K562 (cell line): ENCODE measurements around the gene MYO1E. TPM values are rescaled to one million over a fixed set of nuclear protein-coding genes. Genes with fewer than 3 reads are reported as not detected.

Experiments used
- ATAC-seq: fragments of 200-7000 bp; cut with Tn5 transposase; 3 replicates; pipeline ENCODE4 v1.9.1; 2020; ENCODE audit warnings: moderate library complexity
- BruUV-seq: library from RNA; stranded (reverse); fragments of 400-500 nt; replicated peaks from 2 replicates; lab custom pipeline; 2021; lab: Mats Ljungman, UMichigan
- CTCF ChIA-PET: fragments of 300-600 bp; formaldehyde crosslinking; extraction: SDS; loops from one replicate; lab custom pipeline; 2021; ENCODE audit warnings: low intra/inter-chr PET ratio; lab: Yijun Ruan, JAX
- POLR2A ChIA-PET: fragments of 300-600, 350-650 bp; sonication (Branson Sonifier 250); formaldehyde crosslinking; extraction: SDS; loops from one replicate; lab custom pipeline; 2021; ENCODE audit warnings: antibody characterized with exemption, inconsistent platforms; lab: Yijun Ruan, JAX
- DNase-seq, 4 experiments: peaks; one replicate each; pipeline versions ENCODE4 v3.0.0 to v3.0.0-alpha.2; 2011 to 2018; ENCODE audit warnings: low spot score in 3 of 4, mixed read lengths in 3 of 4; ENCODE audit errors: extremely low read depth in 1 of 4
- FAIRE-seq: peaks from 2 replicates; lab custom pipeline; 2011; peaks lifted over from hg19 to GRCh38; lab: Jason Lieb, UNC
- H2AFZ ChIP-seq: 2 replicates; pipeline ENCODE4 v1.6.0; 2011; ENCODE audit warnings: low read depth, low read length, control low read depth, inconsistent platforms
- H3K27ac ChIP-seq: fragments of 200-600 bp; 3 replicates; pipeline ENCODE4 v1.8.0; 2011; ENCODE audit warnings: low read depth, mild to moderate bottlenecking, control low read depth, inconsistent platforms, low read length, moderate library complexity, mixed read lengths; ENCODE audit errors: extremely low read depth
- H3K27me3 ChIP-seq, 2 experiments: fragments of 300-600 bp in 1 of 2; 2 replicates in 1 of 2; 3 replicates in 1 of 2; pipeline versions ENCODE4 v1.6.0 to v1.8.0; 2011; ENCODE audit warnings: inconsistent platforms in 2 of 2, low read length in 2 of 2, mild to moderate bottlenecking in 1 of 2, mixed read lengths in 1 of 2, moderate library complexity in 1 of 2; ENCODE audit not compliant: control insufficient read depth in 2 of 2, insufficient read depth in 2 of 2
- H3K36me3 ChIP-seq: fragments of 300-600 bp; 3 replicates; pipeline ENCODE4 v1.8.0; 2011; ENCODE audit warnings: mild to moderate bottlenecking, low read length, inconsistent platforms; ENCODE audit not compliant: control insufficient read depth, insufficient read depth
- H3K4me1 ChIP-seq, 2 experiments: fragments of 200-600 bp in 1 of 2; replicated peaks in 1 of 2; 2 replicates in 1 of 2; 3 replicates in 1 of 2; pipeline versions ENCODE4 v1.5.1 to v1.8.0; 2011; ENCODE audit warnings: inconsistent platforms in 2 of 2, low read length in 2 of 2, mild to moderate bottlenecking in 1 of 2, mixed read lengths in 1 of 2, moderate library complexity in 1 of 2; ENCODE audit not compliant: control insufficient read depth in 2 of 2, insufficient read depth in 2 of 2
- H3K4me2 ChIP-seq: 2 replicates; pipeline ENCODE4 v1.6.1; 2011; ENCODE audit warnings: low read length, control low read depth, inconsistent platforms, mixed read lengths; ENCODE audit not compliant: insufficient read depth
- H3K4me3 ChIP-seq: fragments of 200-600 bp; sonication (generic), shearing (Covaris generic); 2 replicates; pipeline ENCODE4 v1.5.1; 2016; ENCODE audit warnings: control low read depth, inconsistent platforms
- H3K79me2 ChIP-seq: fragments of 200-600 bp; 3 replicates; pipeline ENCODE4 v1.8.0; 2011; ENCODE audit warnings: low read length, inconsistent platforms; ENCODE audit not compliant: control insufficient read depth, insufficient read depth
- H3K9ac ChIP-seq, 2 experiments: 2 replicates each; pipeline versions ENCODE4 v1.6.0 to v1.6.1; 2011; ENCODE audit warnings: low read depth in 2 of 2, low read length in 2 of 2, control low read depth in 1 of 2, inconsistent platforms in 1 of 2, mild to moderate bottlenecking in 1 of 2, mixed read lengths in 1 of 2; ENCODE audit not compliant: insufficient read depth in 1 of 2
- H3K9me1 ChIP-seq: one replicate; pipeline ENCODE4 v1.6.0; 2011; ENCODE audit warnings: inconsistent platforms, mild to moderate bottlenecking, low read length, moderate library complexity; ENCODE audit not compliant: control insufficient read depth, insufficient read depth
- H3K9me3 ChIP-seq: replicated peaks from 2 replicates; pipeline ENCODE4 v1.5.1; 2011; ENCODE audit warnings: low read depth, low read length, inconsistent platforms; ENCODE audit not compliant: control insufficient read depth, insufficient read depth
- H4K20me1 ChIP-seq: replicated peaks from 2 replicates; pipeline ENCODE4 v1.6.1; 2011; ENCODE audit warnings: low read length, inconsistent platforms, mixed read lengths; ENCODE audit not compliant: control insufficient read depth, insufficient read depth
- MLX ChIP-seq, 2 experiments: fragments of 450-650 bp in 1 of 2; sonication (generic) in 1 of 2; formaldehyde crosslinking; conservative IDR thresholded peaks; 2 replicates each; pipeline versions ENCODE4 v1.4.0 to v1.8.1; 2020 to 2022; ENCODE audit warnings: mild to moderate bottlenecking in 1 of 2, missing genetic modification reagents in 1 of 2
- MYBL2 ChIP-seq, 2 experiments: fragments of 450-650 bp in 1 of 2; sonication (generic) in 1 of 2; formaldehyde crosslinking in 1 of 2; IDR thresholded peaks; 2 replicates each; pipeline versions ENCODE4 v1.6.1 to v1.8.1; 2017 to 2022; ENCODE audit warnings: borderline replicate concordance in 1 of 2, inconsistent platforms in 1 of 2, low read depth in 1 of 2, mild to moderate bottlenecking in 1 of 2, missing genetic modification reagents in 1 of 2, moderate library complexity in 1 of 2
- NBN ChIP-seq: fragments of 450-650 bp; IDR thresholded peaks from 2 replicates; pipeline ENCODE4 v1.6.1; 2016; ENCODE audit warnings: low read depth, mild to moderate bottlenecking
- PHF20 ChIP-seq: fragments of 450-650 bp; IDR thresholded peaks from 2 replicates; pipeline ENCODE4 v1.6.1; 2018; ENCODE audit not compliant: partially characterized antibody
- PTBP1 ChIP-seq: fragments of 200-400 bp; formaldehyde crosslinking; IDR thresholded peaks from 2 replicates; pipeline ENCODE4 v1.6.1; 2017; ENCODE audit warnings: low read depth, low read length
- TEAD4 ChIP-seq, 2 experiments: sonication (generic) in 1 of 2; formaldehyde crosslinking in 1 of 2; IDR thresholded peaks; 2 replicates each; pipeline versions ENCODE4 v1.6.1 to v1.8.0; 2012 to 2022; ENCODE audit warnings: borderline replicate concordance in 1 of 2, inconsistent platforms in 1 of 2, low read length in 1 of 2, mild to moderate bottlenecking in 1 of 2, missing genetic modification reagents in 1 of 2
- THRAP3 ChIP-seq: fragments of 450-650 bp; IDR thresholded peaks from 2 replicates; pipeline ENCODE4 v1.6.1; 2016; ENCODE audit warnings: mild to moderate bottlenecking, inconsistent platforms, borderline replicate concordance
- U2AF1 ChIP-seq: fragments of 200-400 bp; formaldehyde crosslinking; optimal IDR thresholded peaks from 2 replicates; pipeline ENCODE3; 2017; ENCODE audit warnings: mild to moderate bottlenecking, low read depth, low read length, moderate library complexity
- ZFP30 ChIP-seq: fragments of 250-450 bp; sonication (Bioruptor Pico); IDR thresholded peaks from 2 replicates; pipeline ENCODE4 v1.8.0; 2022; ENCODE audit warnings: moderate library complexity, mild to moderate bottlenecking, inconsistent platforms, borderline replicate concordance
- ZNF239 ChIP-seq: fragments of 250-450 bp; sonication (Bioruptor Pico); IDR thresholded peaks from 2 replicates; pipeline ENCODE4 v1.4.0; 2020; ENCODE audit warnings: mild to moderate bottlenecking
- ZNF696 ChIP-seq: fragments of 250-450 bp; sonication (Bioruptor Pico); conservative IDR thresholded peaks from 2 replicates; pipeline ENCODE4 v1.4.0; 2020; ENCODE audit warnings: mild to moderate bottlenecking, moderate library complexity
- WGBS: fragments of 100-300 bp; shearing (Covaris generic); methylation state at CpG from one replicate; pipeline ENCODE4 v1.1.6; 2016; ENCODE audit warnings: low coverage, mixed read lengths; ENCODE audit not compliant: insufficient coverage; ENCODE audit errors: missing lambda C conversion rate; 5-methylcytosine and 5-hydroxymethylcytosine counted together
- in situ Hi-C: fragments of 300-500 bp; cut with MboI; formaldehyde crosslinking; loops from 4 replicates; pipeline ENCODE4 v1.15.0; 2018; ENCODE audit warnings: inconsistent platforms, mixed read lengths
- intact Hi-C: fragments of 100-400 bp; cut with micrococcal nuclease; formaldehyde crosslinking; loops from 2 replicates; pipeline ENCODE4 v1.14.2; 2022
- polyA plus RNA-seq, 8 experiments: library from polyadenylated mRNA; depleted of rRNA in 4 of 8; stranded (reverse) in 5 of 8; unstranded in 3 of 8; fragments of >200 nt; fragmentation: Nextera tagmentation in 2 of 8; fragmentation: Illumina TruSeq in 1 of 8; extraction: Ambion mirVana in 2 of 8; extraction: Trizol in 1 of 8; gene quantifications; 2 replicates each; pipeline versions ENCODE4 v1.2.1 to v1.2.3, GENCODE V29; 2011 to 2014; ENCODE audit warnings: inconsistent platforms in 1 of 8, missing spikeins in 1 of 8
- total RNA-seq, 7 experiments: library from RNA; depleted of rRNA in 6 of 7; stranded (reverse); fragments of >200 nt in 6 of 7; fragmentation: Illumina TruSeq in 2 of 7; extraction: Trizol in 2 of 7; gene quantifications; 2 replicates each; pipeline versions ENCODE4 v1.2.1 to v1.2.3, GENCODE V29; 2011 to 2021; ENCODE audit warnings: low replicate concordance in 1 of 7

Gene MYO1E
- total and polyA plus RNA-seq, 9 of the 15 experiments (the other 6 are each of a cell fraction or from before 2014, with no cell fraction given), result under 0.01 to 0.44 (median 0.01) TPM; not detected in 6

GRCh38 chr15:59131969-59132562, 240.6 kb downstream of the MYO1E start:
- no peak for TF ChIP-seq PTBP1
- TF ChIP-seq TEAD4 (IDR thresholded peaks at IDR 0.05; ENCODE audit: low read length), result no peak
- no peak for TF ChIP-seq TEAD4 (CRISPR knock-in tag; IDR thresholded peaks at IDR 0.05; ENCODE audit: borderline replicate concordance)
- TF ChIP-seq THRAP3, result no peak
- no peak for TF ChIP-seq MLX (CRISPR knock-in tag; conservative IDR thresholded peaks at IDR 0.05)
- TF ChIP-seq PHF20, result no peak
- no peak for TF ChIP-seq U2AF1
- TF ChIP-seq ZFP30 (CRISPR knock-in tag), result no peak
- TF ChIP-seq ZNF239 (CRISPR knock-in tag), result no peak
- no peak for TF ChIP-seq ZNF696 (CRISPR knock-in tag)
- no peak for TF ChIP-seq NBN
- TF ChIP-seq MYBL2 (IDR thresholded peaks at IDR 0.05; ENCODE audit: low read depth), result no peak
- TF ChIP-seq MYBL2 (CRISPR knock-in tag; IDR thresholded peaks at IDR 0.05; ENCODE audit: borderline replicate concordance), result no peak
- Histone ChIP-seq H3K79me2 (peaks cover 18% of the 10 kb centered on the region; the same call in 2 of the 3 replicates), H4K20me1 (no peaks in the 10 kb centered on the region), H3K27me3 (no peaks in the 10 kb centered on the region), H3K9me3 (no peaks in the 10 kb centered on the region), H2AFZ (no peak overlapping the region), H3K27ac (no peak overlapping the region), H3K9ac (no peak overlapping the region), H3K36me3 (peaks cover 60% of the 10 kb centered on the region), H3K4me1 (no peaks in the 10 kb centered on the region), H3K4me2 (no peak overlapping the region), H3K9me1 (no peaks in the 10 kb centered on the region), H3K4me3 (no peak overlapping the region)
- no TSS peak for BruUV-seq
- intact Hi-C loops (no loop called here), in situ Hi-C loops (no loop called here)
- DNase-seq (no peak), ATAC-seq (no peak), FAIRE-seq (no peak)
- POLR2A ChIA-PET, result interaction anchor here (0.6 to 1.1 kb wide), 3 partner anchors 11 to 363 kb away, joined by 3 read pairs; no protein-coding TSS in a partner anchor
- CTCF ChIA-PET, result no interaction called here
- 90% methylated on average over 3 of the region's 3 CpGs for WGBS
